Effector CD4-positive, alpha-beta T cell (primary cell): ENCODE measurements around the gene ITFG1.
"Not testable (repeated sequence)": the region's sequence is repeated elsewhere in the genome, so short reads cannot be mapped to it uniquely, and the experiment has no call there.

Experiments
- DNase-seq: peaks from one replicate; pipeline ENCODE4 v3.0.0-alpha.2; 2020

ITFG1 gene

GRCh38 chr16:47473004-47473403 is 12.1 kb upstream of the ITFG1 start:
- not testable (repeated sequence) for DNase-seq

- no peak for DNase-seq
These were observed 9.9 kb upstream of the ITFG1 start for GRCh38 chr16:47470810-47471209.

DNA sequence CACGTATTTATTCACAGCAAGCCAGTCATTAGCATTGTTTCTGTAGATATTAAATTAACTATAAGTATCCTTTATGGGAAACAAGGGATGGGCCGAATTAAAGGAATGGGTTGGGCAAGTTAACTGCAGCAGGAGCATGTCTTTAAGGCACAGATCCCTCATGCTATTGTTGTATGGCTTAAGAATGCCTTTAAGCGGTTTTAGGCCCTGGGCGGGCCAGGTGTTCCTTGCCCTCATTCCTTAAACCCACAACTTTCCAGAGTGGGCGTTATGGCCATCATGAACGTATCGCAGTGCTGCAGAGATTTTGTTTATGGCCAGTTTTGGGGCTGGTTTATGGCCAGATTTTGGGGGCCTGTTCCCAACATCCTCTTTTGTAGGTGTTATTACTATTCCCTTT is 9.3 kb upstream of the ITFG1 start:
- no peak for DNase-seq

DNA sequence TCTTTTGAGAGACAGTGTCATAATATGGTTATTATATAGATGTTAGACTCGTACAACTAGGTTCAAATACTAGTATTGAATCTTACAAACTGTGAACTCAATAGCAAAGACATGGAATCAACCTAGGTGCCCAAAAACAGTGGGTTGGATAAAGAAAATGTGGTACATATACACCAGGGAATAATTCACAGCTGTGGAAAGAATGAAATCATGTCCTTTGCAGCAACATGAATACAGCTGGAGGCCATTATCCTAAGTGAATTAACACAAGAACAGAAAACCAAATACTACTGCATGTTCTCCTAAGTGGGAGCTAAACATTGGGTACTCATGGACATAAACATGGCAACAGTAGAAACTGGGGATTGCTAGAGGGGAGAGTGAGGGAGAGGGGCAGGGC is 8.4 kb upstream of the ITFG1 start:
- DNase-seq = no peak

- not testable (repeated sequence) for DNase-seq
These were observed 7.3 kb upstream of the ITFG1 start for GRCh38 chr16:47468070-47468689.

DNA sequence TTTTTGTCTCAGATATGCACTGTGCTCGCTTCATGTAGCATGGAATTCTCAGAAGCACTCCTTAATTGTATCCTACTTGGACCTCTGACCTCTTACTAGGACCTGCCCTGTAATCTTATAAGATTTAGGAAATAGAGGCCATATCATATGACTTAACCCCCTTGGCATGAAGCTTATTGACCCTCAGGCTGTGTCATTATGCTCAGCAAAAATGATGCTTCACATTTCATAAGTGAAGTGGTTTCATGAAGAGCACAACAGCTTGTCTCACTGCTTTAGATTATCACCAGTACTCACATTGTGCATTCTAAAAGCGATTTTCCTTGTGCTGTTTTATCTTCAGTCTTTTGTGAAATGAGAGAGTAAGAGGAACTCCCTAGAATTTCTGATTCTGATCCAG is 6.6 kb upstream of the ITFG1 start:
- no peak for DNase-seq

- no peak for DNase-seq
These were observed 5.2 kb upstream of the ITFG1 start for GRCh38 chr16:47465919-47466630.

- no peak for DNase-seq
These were observed 3.1 kb upstream of the ITFG1 start for GRCh38 chr16:47463771-47464624.

DNA sequence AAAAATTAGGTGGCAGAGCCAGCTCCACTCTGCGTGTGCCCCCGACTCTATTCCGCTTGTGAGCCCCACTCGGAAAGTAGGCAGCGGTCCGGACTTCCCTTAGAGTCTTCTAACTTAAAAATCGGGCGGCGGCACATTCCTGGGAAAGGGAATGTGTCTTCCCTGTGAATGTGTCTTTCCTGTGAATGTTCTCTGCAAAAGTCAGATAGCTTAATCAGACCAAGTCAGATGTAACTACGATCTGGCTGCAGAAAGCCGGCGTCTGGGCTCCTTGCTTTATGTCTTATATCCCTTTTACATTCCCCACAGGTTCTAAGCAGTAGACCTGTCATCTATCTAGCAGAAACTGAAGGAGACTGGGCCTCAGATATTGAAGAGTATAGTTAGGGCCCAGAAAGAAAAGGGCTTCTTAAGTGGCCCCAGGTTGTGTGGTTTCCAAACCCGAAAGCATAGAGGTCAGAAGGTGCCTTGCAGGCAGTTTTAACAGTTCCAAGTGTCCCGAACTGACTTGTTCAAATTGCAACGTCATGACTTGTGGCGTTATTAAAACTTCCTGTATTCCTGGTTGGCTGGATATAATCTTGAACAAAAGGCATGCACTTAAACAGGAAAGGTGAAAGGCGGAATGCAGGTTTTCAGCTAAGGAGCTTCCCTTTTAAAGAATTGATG is 869 bp upstream of the ITFG1 start:
- no peak for DNase-seq

DNA sequence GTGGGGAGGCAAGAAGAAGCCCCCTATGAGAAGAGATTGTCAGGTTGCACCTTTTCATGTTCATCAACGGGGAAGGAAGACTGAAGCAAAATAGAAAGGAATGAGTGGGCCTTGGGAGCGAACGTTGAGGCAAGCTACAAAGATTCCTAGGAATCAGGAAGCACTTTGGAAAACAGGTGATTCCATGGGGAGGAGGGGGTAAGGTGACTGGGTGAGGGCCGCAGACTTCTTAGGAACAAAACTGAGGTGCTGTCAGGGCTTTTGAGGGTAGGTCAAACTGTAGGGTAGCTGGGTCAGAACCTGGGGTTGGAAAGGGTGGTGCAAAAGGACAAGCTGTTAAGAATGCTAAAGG is 528 bp downstream of the ITFG1 start:
- no peak for DNase-seq

DNA sequence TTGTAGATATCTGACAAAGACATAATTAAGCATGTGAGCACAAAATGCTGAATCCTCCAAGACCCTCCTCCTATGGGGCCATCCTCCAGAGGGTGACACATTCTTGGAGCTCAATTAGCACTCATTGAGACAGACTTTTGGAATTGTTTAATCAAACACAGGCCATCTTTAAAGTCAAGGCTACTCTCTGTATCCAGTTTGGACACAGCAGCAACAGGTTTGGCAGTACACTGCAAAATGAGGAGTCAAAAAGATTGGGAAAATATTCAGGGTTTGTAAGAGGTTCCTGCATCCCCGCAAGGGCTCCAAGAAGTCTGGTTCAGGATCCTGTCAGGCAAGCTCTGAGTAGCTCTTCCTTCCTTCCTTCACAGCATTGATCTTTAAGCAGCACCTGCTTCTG is 1.3 kb downstream of the ITFG1 start:
- no peak for DNase-seq

DNA sequence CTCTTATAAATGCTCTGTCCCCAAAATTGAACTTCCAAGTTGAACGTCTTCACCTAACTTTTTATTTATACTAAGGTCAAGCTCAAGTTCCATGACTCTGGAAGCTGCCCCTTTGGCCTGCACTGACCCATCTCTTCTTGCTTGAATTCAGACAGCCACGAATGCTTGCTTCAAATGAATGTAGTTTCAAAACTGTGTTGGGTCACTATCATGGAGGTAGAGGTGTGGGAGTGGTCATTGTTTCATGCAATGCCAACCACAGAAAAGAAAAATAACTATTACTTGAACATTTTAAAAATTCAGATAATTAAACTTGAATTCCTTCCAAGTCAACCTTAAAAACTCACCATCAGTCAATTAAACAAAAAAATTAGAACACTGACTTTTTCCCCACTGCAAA is 2.5 kb downstream of the ITFG1 start:
- no peak for DNase-seq

GRCh38 chr16:47449788-47450187 is 11.1 kb downstream of the ITFG1 start:
- DNase-seq = no peak

- no peak for DNase-seq
These were observed 11.9 kb downstream of the ITFG1 start for GRCh38 chr16:47448830-47449575.

DNA sequence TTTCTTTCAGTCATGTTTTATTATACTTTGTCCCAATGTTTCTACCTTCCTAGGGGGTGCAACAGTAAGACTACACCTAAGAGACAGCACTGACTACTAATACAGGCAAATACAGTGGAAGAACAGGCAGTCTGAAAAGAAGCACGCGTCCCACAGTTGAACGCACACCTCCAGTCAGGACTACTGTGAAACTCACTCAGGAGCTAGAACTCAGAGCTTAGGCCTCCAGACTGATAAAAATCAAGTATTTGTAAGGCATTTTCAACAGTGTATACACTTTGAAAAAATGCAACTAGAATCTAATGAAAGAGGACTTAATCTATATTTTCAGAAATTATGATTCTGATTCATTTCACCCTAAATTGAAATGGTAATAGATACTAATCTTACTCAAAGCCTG is 14.4 kb downstream of the ITFG1 start:
- DNase-seq = no peak

GRCh38 chr16:47442884-47443283 is 18.0 kb downstream of the ITFG1 start:
- not testable (repeated sequence) for DNase-seq

GRCh38 chr16:47440066-47440465 is 20.8 kb downstream of the ITFG1 start:
- DNase-seq = not testable (repeated sequence)

DNA sequence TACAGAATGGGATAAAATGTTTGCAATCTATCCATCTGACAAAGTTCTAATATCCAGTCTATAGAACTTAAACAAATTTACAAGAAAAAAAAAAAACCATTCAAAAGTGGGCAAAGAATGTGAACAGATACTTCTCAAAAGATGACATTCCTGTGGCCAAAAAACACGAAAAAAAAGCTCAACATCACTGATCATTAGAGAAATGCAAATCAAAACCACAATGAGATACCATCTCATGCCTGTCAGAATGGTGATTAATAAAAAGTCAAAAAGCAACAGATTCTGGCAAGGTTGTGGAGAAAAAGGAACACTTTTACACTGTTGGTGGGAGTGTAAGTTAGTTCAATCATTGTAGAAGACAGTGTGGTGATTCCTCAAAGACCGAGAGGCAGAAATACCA is 26.6 kb downstream of the ITFG1 start:
- not testable (repeated sequence) for DNase-seq

GRCh38 chr16:47431960-47432359 is 28.9 kb downstream of the ITFG1 start:
- no peak for DNase-seq

DNA sequence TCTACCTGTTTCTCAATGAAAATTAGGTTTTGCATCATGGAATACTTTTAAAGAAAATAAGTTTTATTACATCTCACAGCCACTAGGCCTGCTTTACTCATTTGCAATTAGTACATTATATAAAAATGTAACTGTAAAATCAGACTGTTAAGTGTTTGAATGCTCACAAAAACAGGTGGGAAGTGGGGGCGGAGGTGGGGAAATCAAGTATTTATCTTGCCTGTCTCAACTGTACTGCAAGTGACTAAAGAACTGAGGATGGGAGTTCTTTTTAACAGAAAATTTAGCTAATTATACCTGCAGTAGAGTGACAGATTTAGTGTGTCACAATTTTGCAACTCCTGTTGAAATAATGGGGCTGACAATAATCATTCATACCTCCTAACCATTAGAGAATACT is 34.1 kb downstream of the ITFG1 start:
- DNase-seq = no peak

- no peak for DNase-seq
These were observed 36.0 kb downstream of the ITFG1 start for GRCh38 chr16:47424846-47425245.

- DNase-seq = no peak
These were observed 44.0 kb downstream of the ITFG1 start for GRCh38 chr16:47416869-47417268.

DNA sequence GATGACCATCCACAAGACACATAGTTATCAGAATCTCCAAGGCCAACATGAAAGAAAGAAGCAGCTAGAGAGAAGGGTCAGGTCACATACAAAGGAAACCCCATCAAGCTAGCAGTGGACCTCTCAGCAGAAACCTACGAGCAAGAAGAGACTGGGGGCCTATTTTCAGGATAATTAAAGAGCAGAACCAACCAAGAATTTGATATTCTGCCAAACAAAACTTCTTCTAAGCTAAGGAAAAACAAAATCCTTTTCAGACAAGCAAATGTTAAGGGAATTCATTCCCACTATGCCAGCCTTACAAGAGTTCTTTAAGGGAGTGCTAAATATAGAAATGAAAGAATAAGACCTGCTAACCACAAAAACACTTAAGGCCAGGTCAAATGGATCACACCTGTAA is 47.8 kb downstream of the ITFG1 start:
- no peak for DNase-seq
